ENCODE results near the gene ROBO1.
"Not testable (repeated sequence)": the region's sequence is repeated elsewhere in the genome, so short reads cannot be mapped to it uniquely, and the experiment has no call there.

ROBO1 gene

DNA sequence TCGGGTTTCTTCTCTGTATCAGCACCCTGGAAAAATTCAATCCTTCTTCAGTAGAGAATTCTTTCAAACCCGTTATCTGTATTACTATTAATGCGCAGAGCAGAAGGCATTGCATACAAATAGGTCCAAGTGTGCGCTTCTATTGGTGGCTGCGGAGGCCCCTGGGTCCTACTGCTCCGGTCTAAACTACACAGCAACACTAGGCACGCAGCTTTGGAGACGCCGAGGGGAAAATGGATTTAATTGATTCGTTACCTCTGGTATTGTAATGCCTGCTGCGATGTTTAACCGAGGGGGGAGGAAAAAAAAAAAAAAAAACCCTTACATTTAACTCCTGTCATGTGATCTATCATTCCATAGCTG is at the start of gene ROBO1:
ROBO1 (minus strand) TSS at position 94 of the 363 bp plus-strand sequence.
- DNase-seq, result no peak

DNA sequence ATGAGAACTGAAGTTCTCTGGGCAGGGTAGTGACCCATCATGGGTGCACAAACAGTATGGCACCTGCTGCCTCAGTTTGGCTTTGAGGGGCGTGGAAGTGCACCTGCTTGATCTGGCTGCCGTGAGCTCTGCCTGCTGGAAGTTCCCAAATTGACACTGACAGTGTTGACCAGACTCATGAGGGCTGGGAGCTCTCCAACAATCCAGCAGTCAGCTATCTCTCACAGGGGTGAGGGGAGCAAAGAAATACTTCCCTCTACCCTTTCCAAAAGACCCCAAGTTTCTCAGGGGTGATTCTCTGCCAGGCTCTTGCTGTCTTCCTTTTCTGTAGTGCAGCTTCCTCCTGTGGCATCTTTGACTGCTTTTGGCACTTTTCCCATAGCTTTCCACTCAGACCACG is 49.4 kb upstream of the ROBO1 start:
- DNase-seq, result no peak

DNA sequence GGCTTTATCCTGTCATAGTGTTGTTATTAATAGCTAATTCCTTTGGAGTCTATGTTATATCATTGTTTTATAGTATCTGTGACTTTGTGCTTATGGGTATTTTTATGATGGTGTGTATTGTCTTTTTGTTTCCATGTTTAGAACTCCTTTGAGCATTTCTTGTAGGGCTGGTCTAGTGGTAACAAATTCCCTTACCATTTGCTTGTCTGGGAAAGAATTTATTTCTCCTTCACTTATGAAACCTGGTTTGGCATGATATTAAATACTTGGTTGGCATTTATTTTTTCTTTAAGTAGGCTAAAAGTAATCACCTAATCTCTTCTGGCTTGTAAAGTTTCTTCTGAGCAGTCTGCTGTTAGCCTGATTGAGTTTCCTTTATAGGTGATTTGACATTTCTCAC is 47.7 kb upstream of the ROBO1 start:
- no peak for DNase-seq

DNA sequence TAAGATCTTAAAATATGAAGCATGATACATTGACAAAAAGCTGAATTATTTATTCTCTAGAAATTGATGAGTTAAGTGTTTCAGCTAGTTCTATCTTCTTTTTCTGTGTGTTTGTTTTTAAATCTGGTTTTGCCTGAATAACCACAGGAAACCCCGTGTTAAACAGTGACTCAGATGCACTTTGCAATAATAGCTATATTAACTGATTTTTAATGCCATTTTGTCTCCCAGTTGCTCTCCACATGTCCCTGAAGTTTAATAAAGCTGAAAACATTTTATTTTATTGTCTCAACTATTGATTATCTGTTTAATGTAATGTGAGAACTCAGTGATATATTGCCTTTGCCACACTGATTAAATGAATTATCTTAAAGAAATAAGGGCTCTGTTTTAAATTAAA is 42.8 kb upstream of the ROBO1 start:
- no peak for DNase-seq

DNA sequence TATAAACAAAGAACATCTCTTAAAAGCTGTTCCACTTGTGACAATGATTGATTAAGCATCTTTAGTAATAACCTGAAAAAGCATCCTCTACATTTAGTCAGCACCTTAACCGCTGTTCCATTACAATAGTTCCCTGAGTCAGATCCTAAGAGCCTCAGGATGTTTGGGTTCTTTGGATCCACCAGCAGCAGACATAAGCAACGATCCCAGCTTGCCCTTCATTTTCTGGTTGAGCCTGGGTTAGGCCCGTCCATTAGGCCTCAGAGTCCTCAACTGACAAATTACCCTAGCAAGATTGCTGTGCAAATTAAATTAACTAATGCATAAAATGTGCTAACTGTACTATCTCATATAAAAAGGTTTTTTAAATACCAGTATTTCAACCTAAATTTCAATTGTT is 42.3 kb upstream of the ROBO1 start:
- DNase-seq, result no peak

DNA sequence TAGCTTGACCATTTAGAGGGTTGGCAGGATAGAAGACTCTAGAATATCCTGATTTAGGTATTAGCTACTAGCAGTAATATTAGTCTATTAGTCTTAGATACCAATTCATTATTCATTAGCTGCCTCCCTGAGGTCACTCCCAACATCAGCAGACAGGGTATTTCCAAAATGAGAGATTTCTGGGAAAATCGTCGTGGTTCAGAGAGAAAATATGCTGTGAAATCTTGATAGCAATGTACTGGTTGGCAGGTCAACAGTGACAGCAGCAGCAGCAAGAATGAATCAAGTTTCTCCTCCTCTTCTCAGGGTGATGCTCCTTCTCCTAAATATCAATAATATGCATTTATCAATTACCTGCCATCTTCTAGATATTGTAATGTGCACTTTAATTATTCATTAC is 41.3 kb upstream of the ROBO1 start:
- DNase-seq, result no peak

DNA sequence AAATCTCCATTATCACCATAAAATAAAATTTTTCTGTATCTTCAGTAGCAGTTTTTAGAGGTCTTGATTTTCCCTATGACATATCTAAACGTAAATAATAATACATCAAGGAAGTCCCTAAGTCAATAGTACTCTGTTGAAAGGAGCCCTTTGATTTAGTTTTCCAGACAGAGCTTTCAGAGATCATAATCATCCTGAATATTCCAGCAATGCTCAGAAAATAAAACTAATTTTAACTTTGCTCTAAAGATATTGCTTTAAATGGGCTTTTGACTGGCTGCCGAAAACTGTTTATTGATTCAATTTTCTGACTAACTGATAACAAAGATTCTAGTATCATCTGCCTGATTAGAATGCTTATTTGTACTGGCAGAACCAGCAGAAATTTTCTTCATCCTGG is 40.7 kb upstream of the ROBO1 start:
- no peak for DNase-seq

DNA sequence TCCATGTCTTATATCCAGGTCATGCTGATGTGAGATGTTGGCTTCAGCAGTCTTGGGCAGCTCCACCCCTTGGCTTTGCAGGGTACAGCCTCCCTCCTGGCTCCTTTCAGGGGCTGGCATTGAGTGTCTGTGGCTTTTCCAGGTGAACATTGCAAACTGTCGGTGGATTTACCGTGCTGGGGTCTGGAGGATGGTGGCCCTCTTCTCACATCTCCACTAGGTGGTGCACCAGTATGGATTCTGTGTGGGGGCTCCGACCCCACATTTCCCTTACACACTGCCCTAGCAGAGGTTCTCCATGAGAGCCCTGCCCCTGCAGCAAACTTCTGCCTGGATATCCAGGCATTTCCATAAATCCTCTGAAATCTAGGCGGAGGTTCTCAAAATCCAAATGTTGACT is 22.4 kb upstream of the ROBO1 start:
- DNase-seq, result not testable (repeated sequence)

DNA sequence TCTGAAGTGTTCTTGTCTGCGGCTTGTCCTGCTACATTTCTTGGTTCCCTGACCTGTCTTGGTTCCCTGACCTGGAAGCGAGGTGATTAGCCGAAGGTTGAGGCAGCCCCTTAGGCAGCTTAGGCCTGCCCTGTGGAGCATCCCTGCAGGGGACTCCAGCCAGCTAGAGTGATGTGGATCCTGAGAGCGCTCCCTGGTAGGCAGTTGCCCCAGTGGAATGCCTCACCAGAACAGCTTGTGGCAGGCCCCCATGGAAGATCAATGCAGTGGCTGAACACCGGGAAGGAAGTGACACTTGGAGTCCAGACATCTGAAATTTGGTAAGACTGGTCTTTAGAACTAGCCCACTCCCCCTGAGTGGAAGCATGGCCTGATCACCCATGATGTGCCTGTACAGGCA is 5.5 kb upstream of the ROBO1 start:
- DNase-seq, result no peak

DNA sequence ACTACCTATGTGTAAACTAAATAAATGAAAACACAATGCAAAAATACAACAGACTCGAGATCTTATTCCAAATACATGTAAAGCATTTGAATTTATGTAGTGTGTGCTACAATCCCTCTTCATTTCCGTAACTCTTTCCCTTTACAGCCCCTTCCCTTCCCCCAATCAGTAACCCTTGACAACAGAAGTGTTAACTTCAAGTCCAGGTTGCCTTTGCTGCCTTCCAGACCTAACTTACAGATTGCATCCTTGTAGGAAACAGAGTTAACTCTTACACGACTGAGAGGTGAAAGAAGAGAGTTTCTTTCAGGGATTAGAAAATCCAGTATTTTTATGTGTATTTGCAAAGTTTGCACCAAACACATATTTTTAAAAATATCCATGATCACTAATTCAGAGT is 1.4 kb upstream of the ROBO1 start:
- no peak for DNase-seq

DNA sequence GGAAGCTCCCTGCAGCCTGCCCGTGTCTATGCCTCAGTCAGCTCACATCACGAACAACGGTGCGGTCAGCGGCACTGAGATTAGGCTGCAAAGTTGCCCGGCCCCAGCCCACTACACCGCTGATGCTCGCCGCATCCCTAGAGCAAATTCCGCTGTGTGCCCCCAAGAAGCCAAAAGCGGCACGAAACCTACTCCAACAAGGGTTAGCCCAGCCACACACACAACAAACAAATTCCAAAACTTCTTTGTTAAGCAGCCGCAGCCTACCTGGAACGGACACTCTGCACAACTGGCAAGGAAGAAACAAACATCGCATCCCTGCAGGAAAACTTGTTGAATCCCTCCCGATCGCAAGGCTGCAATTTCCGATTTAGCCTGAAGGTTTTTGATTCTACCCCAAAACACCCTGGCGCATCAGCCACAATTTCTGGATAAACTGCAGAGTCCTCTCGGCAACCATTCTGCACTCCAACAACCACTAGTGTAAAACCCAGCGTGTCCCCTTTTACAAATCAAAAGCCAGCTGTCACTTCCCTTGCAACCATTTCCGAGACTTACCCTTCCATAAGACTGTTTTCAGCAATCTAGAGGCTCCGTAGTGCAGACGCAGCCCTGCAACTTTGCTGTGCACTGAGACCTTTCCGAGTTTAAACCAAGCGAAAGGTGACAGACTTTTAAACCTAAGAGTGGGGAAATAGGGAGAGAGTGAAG is 449 bp downstream of the ROBO1 start:
- no peak for DNase-seq

DNA sequence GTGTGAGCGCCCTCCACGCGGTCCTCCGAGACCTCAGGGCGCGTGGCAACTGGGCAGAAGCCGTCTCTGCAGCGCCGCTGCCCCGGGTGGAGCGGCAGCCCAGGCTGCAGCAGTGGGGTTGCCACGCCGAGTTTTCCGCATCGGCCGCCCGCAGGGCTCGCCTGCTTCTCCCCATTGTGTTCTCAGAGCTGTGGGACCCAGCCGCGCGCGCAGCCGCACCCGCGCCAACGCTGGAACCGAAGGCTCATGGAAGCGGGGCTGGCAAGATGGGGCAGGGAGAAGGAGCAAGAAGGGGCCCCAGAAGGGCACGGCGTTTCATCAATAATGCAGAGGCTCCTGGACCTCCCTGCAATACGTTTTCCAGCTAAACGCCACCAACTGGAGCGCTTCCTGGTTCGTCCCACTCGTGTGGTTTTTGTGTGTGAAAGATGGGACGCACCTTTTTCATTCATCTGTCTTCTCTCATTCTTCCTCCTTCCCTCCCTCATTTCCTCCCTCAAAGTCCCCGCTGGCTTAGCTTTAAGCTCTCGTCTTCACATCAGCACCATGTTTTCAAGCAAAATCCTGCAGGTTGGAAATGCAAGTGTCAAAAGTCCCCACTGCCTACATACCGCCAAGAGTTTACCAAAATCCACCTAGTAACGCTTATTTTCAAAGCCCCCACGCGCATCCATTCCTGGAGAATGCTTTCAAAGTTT is 1.2 kb downstream of the ROBO1 start:
- DNase-seq, result no peak

DNA sequence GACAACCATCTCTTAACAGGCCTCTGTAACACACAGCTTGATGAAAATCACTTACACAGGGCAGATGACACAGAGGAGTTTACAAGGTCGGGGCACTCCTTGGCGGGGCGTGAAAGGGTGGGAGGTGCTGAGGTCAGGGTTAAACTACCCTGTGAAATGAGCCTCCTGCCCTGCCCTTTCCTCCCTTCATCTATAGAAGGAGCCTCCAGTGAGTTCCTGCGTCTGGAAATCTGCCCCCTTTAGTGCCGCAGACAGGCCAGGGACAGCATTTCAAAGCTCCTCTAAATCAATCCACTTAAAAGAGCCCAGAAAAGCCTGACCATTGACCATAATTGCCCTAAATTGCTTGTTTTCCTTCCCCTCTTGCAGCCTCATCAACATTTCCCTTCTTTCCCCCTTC is 1.9 kb downstream of the ROBO1 start:
- DNase-seq, result no peak

DNA sequence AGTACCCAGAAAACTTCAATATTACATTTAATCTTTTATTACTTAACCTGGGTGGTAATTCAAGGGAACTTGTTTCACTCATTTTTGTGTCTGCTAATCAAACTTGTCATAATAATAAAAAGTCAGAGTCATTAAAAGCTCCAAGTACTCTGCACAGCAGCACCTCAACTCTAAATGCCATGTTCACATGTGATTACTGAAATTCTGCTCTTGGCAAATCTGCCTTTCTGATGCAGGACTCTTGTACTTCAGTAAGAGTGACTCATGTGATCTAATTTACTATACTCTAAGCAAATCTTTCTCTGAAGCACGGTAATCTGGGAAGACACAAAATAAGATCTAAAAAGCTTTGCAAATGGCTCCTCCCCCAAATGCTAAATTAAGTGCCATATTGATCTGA is 6.4 kb downstream of the ROBO1 start:
- DNase-seq, result no peak

DNA sequence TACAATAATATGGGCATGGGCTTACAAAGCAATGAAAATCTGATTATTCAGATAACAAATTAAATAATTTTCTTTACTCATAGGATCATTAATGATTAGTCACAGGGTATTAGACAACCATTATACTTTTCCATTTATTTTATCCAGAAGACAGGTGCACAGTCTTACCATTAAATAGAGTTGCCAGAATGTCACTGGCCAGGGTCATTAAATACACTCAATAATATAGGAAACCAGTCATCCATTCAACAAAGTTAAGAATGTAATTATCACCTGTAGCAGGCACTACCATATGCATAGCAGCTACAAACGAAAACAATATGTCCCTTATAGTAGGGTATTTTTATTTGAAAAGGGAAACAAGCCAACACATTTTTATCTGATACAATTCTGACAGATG is 16.1 kb downstream of the ROBO1 start:
- DNase-seq, result no peak

DNA sequence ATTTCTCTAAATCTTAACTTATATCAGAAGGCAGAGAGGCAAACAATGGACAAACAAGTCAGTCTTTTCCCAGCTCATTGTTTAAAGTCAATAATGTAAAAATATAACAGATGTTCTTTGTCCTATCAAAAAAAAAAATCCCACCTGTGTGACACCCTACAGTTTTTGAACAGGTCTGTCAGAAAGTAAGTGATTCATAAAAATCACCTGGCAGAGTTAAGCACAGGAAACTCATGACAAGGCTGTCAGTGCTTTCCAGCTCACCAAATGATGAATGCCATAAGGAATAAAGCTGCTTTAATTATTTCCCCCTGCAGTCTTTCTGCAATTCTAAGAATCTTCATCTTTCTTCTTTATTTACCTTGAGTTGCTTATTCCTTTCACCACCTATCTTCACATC is 30.3 kb downstream of the ROBO1 start:
- DNase-seq, result no peak

DNA sequence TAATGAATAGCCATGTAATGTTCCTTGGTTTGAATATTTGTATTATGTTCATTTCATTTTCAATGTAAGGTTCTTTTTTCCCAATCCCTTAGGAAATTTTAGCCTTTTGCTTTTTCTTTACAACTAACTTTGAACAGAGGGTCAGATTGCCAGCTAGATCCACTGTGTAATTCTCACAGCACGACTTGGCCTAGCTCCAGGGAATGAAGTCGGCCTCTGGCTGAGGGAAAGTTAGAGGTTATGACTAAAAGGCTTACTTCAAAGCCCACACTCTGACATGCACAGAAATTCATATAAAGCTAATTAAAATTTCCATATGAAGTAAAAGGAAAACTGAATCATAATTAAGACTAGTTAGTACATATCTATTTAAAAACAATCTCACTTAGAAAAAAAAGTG is 38.7 kb downstream of the ROBO1 start:
- no peak for DNase-seq

DNA sequence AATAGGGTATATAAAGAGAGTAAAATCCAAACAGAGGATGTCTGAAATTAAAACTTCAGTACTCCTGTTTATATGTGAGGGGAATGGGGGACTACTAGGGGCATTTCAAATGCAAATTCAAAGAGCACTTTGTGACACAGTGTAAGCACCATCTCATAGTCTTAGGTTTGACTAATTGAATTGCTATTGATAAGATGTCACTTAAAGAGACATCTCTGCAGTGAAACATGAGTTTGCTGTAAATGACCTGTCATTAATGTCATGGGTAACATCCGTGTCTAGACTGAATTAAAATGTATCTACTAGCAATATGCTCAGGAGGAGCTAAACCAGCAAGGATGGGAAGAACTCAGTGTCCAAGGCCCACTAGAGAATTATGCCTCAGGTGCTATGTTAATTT is 41.0 kb downstream of the ROBO1 start:
- no peak for DNase-seq

DNA sequence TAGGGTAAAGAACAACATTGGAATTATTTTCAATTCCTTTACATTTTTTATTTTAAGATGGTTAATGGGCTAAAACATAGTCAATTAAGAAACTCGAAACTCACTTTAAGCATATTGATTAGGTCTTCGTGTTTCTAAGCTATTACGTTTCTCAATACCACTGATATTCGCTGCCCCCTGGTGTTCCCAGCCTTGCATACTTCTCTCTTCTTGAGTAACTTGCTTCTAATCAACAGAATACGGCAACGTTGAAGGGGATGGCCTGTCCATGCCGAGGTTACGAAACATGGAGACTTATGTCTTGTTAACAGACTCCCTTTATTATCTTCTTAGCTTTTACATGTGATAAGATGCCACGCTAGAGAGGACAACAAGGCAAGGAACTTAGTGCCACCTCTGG is 43.6 kb downstream of the ROBO1 start:
- no peak for DNase-seq

DNA sequence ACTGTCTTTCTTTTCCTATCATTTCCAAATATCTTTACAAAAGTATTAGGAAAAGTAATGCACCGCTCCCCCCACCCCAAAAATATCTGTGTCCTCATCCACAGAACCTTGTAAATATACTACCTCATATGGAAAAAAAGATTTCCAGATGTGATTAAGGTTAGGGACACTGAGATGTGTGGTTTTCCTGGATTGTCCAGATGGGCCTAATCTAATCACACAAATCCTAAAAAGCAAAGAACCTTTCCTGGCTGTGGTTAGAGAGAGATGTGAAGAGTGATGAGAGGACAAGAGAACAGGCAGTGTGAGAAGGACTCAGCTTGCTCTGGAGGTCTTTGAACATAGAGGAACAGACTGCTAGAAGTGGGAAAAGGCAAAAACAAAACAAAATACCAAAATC is 77.7 kb downstream of the ROBO1 start:
- no peak for DNase-seq

DNA sequence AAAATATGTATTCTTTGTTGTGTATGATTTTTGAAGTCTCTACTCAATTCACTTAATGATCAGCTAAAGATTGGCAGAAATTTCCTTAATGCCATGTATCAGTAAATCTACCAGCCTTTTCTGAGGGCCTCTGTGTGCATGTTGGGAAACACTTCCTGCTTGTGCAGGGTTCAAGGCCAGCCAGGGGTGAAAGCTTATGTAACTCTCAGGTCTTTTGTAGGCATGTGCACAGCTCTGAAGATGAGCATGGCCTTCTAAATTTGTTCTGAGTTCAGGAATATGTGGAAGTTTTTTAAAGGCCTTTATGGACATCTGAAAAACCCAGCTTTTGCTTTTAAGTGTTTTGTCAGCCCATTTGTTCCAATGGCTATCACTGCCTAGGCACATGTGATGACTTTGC is 82.7 kb downstream of the ROBO1 start:
- no peak for DNase-seq

DNA sequence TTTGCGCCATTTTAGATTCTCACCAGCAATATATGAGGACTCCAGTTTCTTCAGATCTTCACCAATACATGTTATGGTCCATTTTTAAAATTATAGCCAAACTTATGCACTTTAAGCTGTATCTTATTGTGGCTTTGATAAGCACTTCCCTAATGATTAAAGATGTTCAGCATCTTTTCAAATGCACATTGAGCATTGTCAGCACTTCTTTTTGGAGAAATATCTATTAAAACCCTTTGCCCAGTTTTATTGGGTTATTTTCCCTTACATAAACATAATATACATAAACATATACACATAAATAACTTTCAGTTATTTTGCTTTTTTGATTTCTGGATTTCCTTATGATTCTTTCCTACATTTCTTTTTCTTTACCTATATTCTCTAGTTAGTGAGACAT is 83.8 kb downstream of the ROBO1 start:
- no peak for DNase-seq

DNA sequence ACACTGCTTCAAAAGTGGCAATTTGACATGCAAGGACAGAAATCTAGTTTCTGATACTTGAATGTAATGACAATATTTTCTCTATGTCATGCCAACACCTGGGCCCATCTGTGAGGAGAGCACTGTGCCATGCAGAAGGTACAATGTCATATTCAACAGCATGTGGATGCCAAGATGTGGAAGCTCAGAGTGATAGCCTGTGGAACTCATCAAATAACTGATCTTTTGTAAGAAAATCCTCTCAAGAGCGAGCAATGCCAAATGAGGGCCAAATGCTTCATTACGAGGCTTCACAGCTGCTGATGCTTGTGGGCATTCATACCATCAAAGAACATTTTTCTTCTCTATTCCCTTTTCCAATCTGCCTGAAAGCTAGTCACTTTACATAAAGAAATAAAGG is 95.1 kb downstream of the ROBO1 start:
- no peak for DNase-seq

DNA sequence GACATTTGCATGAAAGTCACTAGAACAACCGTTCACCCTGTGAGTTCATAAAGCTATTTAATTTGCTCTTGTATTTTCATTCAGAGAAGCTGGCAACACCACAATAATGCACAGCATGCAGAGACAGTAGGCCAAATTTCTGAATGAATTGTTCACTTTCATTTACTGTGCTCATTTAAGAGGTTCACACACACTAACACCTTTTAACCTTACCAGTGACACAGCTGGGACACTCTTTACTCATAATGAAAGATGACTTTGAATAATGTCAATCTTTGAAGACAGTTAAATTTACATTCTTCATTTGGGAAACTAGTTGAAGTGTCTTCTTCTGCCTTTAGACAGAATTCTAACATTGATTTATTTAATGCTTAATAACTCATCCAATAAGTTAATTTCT is 95.7 kb downstream of the ROBO1 start:
- no peak for DNase-seq

DNA sequence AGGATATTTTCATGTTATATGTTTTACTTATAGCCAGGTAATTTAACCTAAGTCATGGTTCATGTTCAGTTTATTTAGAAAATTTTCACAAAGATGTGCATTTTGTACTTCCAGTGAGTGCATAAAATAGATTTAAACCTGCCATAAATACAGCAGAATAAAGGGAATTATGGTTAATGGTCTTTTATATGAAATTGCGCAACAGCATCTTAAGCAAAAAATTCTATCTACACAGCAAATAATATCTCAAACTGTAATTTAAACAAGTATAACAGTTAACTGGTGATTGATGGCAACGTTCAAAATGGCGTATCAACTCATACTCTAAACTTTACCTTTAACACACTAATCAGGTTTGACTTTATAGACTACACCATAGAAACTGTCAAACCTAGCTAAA is 97.6 kb downstream of the ROBO1 start:
- DNase-seq, result no peak

Measured in cerebellar nuclear complex (tissue), 1 donor.